HG03280 (cell line): ENCODE data around the gene FAHD2A.
"Not testable (repeated sequence)": the region's sequence is repeated elsewhere in the genome, so short reads cannot be mapped to it uniquely, and the experiment has no call there.

Source experiments
- ATAC-seq: cut with Tn5 transposase; IDR thresholded peaks from one replicate; pipeline ENCODE4 v1.9.1; 2021; ENCODE audit warnings: mild to moderate bottlenecking, moderate library complexity; ENCODE audit not compliant: unreplicated experiment

Gene FAHD2A

DNA sequence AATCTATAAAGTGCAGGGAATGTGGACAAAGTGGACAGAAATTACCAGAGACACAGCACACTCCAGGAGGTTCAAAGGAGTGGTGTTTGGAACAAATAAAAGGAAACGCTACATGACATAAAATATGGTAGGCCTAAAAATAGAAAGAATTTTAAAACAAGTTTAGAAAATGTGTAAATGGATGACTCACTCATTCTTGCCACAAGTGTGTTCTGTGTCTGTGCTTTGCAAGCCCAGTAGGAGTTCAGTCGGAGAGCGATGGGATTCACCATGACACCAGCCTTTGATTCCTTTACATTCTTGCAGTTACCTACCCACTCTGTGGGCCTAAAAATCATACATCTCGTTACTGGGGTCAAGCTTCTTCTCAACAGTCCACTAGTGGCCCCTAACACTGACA is 30.9 kb downstream of the FAHD2A start:
- ATAC-seq, result not testable (repeated sequence)

DNA sequence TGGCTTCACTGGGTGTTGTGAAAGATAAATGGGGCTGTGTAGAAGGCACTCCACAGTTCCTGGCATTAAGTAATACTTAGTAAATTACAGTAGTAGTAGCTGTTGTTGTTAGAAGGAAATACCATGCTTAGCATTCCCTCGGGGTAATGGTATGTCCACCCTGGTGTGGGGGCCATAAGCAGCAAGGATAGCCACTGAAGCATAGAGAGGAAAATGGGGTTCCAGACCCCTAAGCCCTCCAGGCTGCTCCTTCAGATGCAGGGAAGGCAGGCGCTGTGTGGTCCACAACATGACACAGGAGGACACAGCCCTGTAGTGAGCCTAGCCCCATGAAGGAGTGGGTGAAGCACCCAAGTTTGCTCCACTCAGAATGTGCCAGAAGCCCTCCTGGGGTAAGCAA is 31.5 kb downstream of the FAHD2A start:
- not testable (repeated sequence) for ATAC-seq

- not testable (repeated sequence) for ATAC-seq
Observed at GRCh38 chr2:95434507-95435076, 32.1 kb downstream of the FAHD2A start.

GRCh38 chr2:95435162-95435871 is 32.8 kb downstream of the FAHD2A start:
- ATAC-seq, result not testable (repeated sequence)

- not testable (repeated sequence) for ATAC-seq
Observed at GRCh38 chr2:95435872-95436209, 33.3 kb downstream of the FAHD2A start.

GRCh38 chr2:95442474-95443099 is 40.1 kb downstream of the FAHD2A start:
- not testable (repeated sequence) for ATAC-seq

DNA sequence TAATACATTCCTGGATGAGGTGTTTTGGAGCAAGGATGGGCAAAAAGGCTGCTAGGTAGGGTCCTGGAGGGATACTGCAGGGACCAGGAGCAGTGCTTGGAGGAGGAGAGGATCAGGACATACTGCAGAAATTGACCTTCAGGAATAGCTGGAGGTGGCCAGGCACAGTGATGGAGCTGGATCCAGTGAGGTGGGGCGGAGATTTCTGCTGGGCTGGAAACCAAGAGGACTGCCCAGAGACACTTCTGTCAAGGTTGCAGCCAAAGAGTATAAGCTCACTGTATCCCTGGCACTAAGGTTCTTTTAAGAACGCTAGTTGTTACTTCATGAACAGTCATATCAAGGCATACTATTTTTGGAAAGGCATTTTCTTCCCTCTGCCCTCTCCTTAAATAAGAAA is 42.8 kb downstream of the FAHD2A start:
- not testable (repeated sequence) for ATAC-seq

DNA sequence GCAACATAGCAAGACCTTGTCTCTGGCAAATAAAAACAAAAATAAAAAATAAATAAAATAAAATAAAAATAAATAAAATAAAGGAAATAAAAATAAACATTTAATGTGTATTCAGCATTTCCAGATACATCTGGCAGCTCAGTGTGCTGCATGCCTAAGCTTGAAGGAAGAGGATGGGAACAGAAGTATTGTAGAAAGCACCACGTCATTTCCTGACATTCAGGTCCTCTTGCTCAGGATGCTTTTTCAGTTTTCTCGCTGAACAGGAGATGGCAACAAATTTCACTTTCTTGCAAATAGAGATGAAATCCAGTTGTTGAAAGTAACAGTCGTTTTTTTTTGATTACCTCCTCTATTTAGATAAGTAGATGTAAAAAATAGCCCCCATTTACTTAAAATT is 60.8 kb downstream of the FAHD2A start:
- ATAC-seq, result not testable (repeated sequence)
